Renal cortical epithelial cell (primary cell): Measurements from ENCODE around the gene METAP1. TPM values are rescaled to one million over a fixed set of nuclear protein-coding genes. Genes with fewer than 3 reads are reported as not detected.
"Not testable (repeated sequence)": the region's sequence is repeated elsewhere in the genome, so short reads cannot be mapped to it uniquely, and the experiment has no call there.

Experiments
- DNase-seq: peaks from one replicate; pipeline ENCODE4 v3.0.0-alpha.2; 2011; ENCODE audit warnings: low read depth
- total RNA-seq: library from RNA; depleted of rRNA; stranded (reverse); fragments of >200 nt; gene quantifications from 2 replicates; pipeline ENCODE4 v1.2.3, GENCODE V29; 2014

The METAP1 gene
- total RNA-seq, 1 donor from 2014 or later, result 56.7 TPM

- DNase-seq, result not testable (repeated sequence)
Measured at GRCh38 chr4:99099814-99100213, 104.3 kb downstream of the METAP1 start.

DNA sequence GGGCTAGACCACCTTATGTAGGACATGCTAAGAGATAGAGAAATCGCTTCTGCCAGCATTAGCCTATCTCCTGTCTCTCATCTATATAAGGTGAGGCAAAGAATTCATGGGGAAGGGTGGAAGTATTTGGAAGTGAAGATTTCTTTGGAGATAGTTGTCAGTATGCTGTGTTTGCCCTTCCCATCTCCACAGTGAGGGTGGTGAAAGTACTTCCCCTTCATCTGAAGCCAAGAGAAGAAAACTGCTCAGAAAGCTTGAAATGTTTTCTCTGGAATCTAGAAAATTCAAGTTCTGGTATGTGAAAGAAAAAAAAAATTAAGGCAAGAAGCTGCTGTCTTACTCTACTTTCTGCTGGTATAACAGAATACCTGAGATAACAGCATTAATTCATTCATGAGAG lies 105.4 kb downstream of the METAP1 start:
- no peak for DNase-seq

DNA sequence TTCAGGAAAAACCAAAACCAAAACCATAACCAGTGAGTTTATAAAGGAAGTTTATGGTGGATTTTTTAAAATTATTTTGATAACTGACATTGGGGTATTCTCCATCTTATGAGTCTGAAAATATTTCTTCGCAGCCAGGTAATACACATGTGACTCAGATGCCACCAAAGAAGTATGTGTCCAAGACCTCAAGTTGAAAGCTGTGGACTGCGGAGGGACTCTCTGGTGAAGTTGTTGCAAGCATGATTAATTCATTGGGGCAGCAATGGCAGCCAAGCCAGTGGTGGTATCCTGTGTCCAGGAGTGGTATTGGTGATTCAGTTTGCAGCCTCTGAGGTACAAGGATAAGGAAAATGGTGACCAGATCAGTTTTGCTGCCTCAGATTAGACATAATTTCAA lies 107.1 kb downstream of the METAP1 start:
- DNase-seq, result no peak

DNA sequence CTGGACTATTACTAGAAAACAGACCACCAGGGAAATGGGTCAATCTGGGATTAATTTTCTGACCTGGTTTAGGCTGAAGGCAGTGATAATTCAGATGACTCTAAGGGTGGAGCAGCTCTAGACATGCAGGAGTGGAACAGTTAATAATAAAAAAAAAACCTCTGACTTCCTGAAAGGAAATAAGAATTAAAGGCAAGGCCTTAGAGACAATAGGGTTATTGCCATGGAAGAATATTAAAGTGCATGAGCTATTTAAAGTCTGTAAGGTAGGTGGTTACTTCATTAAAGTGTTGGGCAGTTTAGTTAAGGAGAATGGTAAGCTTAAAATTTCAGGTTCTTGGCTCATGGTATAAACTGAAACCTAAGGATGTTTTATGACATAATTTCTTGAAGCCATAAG lies 107.6 kb downstream of the METAP1 start:
- DNase-seq, result no peak

DNA sequence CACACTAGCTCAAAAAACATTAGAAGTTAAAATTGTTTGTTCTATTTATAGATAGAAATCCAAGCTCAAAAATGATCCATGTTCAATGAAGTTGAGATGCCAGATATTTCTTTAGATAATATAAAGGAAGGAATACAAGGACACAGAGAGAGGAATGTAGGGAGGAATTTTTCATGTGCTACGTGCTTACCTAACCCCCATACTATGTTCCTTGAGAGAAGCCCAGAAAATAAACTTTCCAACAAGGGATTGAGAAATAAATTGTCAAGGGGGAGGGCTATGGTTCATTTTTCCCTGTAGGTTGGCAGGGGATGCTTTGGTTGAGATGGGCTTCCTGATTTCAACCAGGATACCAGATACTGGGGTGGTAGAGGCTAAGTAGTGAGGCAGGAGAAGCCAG lies 108.6 kb downstream of the METAP1 start:
- no peak for DNase-seq

DNA sequence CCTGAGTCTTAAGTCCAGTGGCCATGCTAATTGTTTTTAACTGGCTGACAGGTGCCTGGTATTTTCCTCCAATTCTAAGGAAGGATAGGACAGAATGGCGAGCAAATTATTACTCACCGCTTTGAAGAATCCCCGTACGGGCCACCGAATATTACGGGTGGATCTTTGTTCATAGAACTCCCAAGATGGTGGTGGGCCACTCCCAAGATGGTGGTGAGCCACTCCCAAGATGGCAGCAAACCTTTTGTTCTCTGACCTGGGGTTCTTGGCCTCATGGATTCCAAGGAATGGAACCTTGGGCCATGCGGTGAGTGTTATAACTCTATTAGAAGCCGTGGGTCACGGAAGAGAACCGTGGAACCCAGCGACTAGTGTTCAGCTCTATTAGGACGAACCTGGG lies 113.8 kb downstream of the METAP1 start:
- DNase-seq, result not testable (repeated sequence)

Other genes starting within 250 kb of the METAP1 start
- 286 and 311 TPM in 2 replicates for gene EIF4E, start 66.6 kb upstream of the METAP1 start, total RNA-seq
- gene ADH5, start 93.1 kb downstream of the METAP1 start, total RNA-seq, result 156 and 202 TPM in 2 replicates
- 0.10 TPM in 1 of 2 replicates, not detected in the other for gene ADH4, start 148.6 kb downstream of the METAP1 start, total RNA-seq
- 1.1 TPM in 1 of 2 replicates, not detected in the other for gene ADH6, start 223.5 kb downstream of the METAP1 start, total RNA-seq